ENCODE data around the gene CD7. TPM values are rescaled to one million over a fixed set of nuclear protein-coding genes. Genes with fewer than 3 reads are reported as not detected.

CD7 gene
- total RNA-seq, 1 experiment from 2014 or later = 0.77 TPM

GRCh38 chr17:82314012-82314726 lies 3.2 kb downstream of the CD7 start:
- H3K4me1 ChIP-seq (ENCODE audit: control insufficient read depth, insufficient read depth, low read length) = no peaks in the 10 kb centered on the region
- no peak overlapping the region for H3K27ac ChIP-seq (ENCODE audit: low read length)
- DNase-seq (ENCODE audit: low read depth, low spot score) = no peak
- no peaks in the 10 kb centered on the region for H3K36me3 ChIP-seq (ENCODE audit: control insufficient read depth, insufficient read depth, low read length)
- ChIA-PET CTCF (interaction anchor here (0.6 kb wide), 1 partner anchor 8 kb away, joined by 3 read pairs; no protein-coding TSS in a partner anchor), POLR2A (no interaction called here)
- H3K27me3 ChIP-seq (ENCODE audit: control insufficient read depth, insufficient read depth, low read length) = no peaks in the 10 kb centered on the region
- H3K4me3 ChIP-seq (ENCODE audit: low read depth in 2 of 2, low read length in 2 of 2) = no peak overlapping the region
- intact Hi-C loops (cut with micrococcal nuclease; ENCODE audit: unreplicated experiment) (no loop called here), in situ Hi-C loops (cut with HindIII; ENCODE audit: low pct_unique_long_range_greater_than_20kb, low sequenced_read_pairs) (no loop called here)
- no peaks in the 10 kb centered on the region for H3K9me3 ChIP-seq (ENCODE audit: control insufficient read depth, insufficient read depth, low read depth, low read length)
- no TSS peak for BruUV-seq (replicated peaks)
- no peak for TF ChIP-seq CTCF (IDR thresholded peaks at IDR 0.05)
- peak; percentile 28 for ATAC-seq

GRCh38 chr17:82313195-82314011 lies 4.0 kb downstream of the CD7 start:
- Histone ChIP-seq H3K4me1 (ENCODE audit: control insufficient read depth, insufficient read depth, low read length) (no peaks in the 10 kb centered on the region), H3K36me3 (ENCODE audit: control insufficient read depth, insufficient read depth, low read length) (no peaks in the 10 kb centered on the region), H3K9me3 (ENCODE audit: control insufficient read depth, insufficient read depth, low read depth, low read length) (no peaks in the 10 kb centered on the region), H3K27me3 (ENCODE audit: control insufficient read depth, insufficient read depth, low read length) (no peaks in the 10 kb centered on the region), H3K4me3 (ENCODE audit: low read depth in 2 of 2, low read length in 2 of 2) (no peak overlapping the region), H3K27ac (ENCODE audit: low read length) (no peak overlapping the region)
- CTCF ChIA-PET = interaction anchor here (0.6 kb wide), 1 partner anchor 9 kb away, joined by 3 read pairs; no protein-coding TSS in a partner anchor
- intact Hi-C loops (cut with micrococcal nuclease; ENCODE audit: unreplicated experiment) (no loop called here), in situ Hi-C loops (cut with HindIII; ENCODE audit: low pct_unique_long_range_greater_than_20kb, low sequenced_read_pairs) (no loop called here)
- POLR2A ChIA-PET = no interaction called here
- no peak for ATAC-seq
- no peak for TF ChIP-seq SIN3A (IDR thresholded peaks at IDR 0.05; ENCODE audit: borderline replicate concordance, insufficient read depth, low read depth, low read length)
- TF ChIP-seq REST (IDR thresholded peaks at IDR 0.05; ENCODE audit: insufficient read depth in 1 of 2, low read depth in 2 of 2, low read length in 1 of 2) = no peak
- no peak for TF ChIP-seq POLR2AphosphoS5 (IDR thresholded peaks at IDR 0.05; ENCODE audit: low read depth, low read length)
- TF ChIP-seq CTCF (IDR thresholded peaks at IDR 0.05) = no peak
- TF ChIP-seq TCF7L2 (IDR thresholded peaks at IDR 0.05; ENCODE audit: low read depth, low read length) = no peak
- no TSS peak for BruUV-seq (replicated peaks)
- no peak for DNase-seq (ENCODE audit: low read depth, low spot score)

Measured in Panc1 (cell line).